Measurements from ENCODE around the gene LRFN4. TPM values are rescaled to one million over a fixed set of nuclear protein-coding genes. Genes with fewer than 3 reads are reported as not detected.

Gene LRFN4
- total RNA-seq, 1 experiment from 2014 or later = 66.7 TPM

GRCh38 chr11:66869567-66869870 is 12.7 kb downstream of the LRFN4 start:
- Histone ChIP-seq H3K23ac (ENCODE audit: insufficient read length, low read depth, low read length) (no peak overlapping the region), H3K4ac (ENCODE audit: low read depth, low read length) (no peak overlapping the region), H3K79me1 (ENCODE audit: insufficient read depth, low read depth, low read length, poor library complexity, severe bottlenecking) (no peaks in the 10 kb centered on the region), H4K8ac (replicated peaks; ENCODE audit: insufficient read length, low read depth, low read length) (no peak overlapping the region), H3K9me3 (ENCODE audit: control insufficient read depth, low read depth, low read length) (no peaks in the 10 kb centered on the region), H3K18ac (ENCODE audit: insufficient read length, low read depth, low read length) (no peak overlapping the region), H2AK5ac (ENCODE audit: insufficient read length, low read length) (no peak overlapping the region), H2BK120ac (ENCODE audit: low read depth, low read length, poor library complexity, severe bottlenecking) (no peak overlapping the region), H2BK15ac (ENCODE audit: low read depth, low read length) (no peak overlapping the region), H3K27ac (ENCODE audit: insufficient read length, low read depth, low read length) (no peak overlapping the region), H4K20me1 (ENCODE audit: control insufficient read depth, insufficient read depth, insufficient read length) (no peaks in the 10 kb centered on the region), H3K14ac (ENCODE audit: insufficient read depth, low read length) (no peak overlapping the region), H2BK12ac (ENCODE audit: insufficient read length, low read depth, low read length) (no peak overlapping the region), H3K23me2 (ENCODE audit: insufficient read length, low read depth, low read length, poor library complexity, severe bottlenecking) (no peaks in the 10 kb centered on the region), H4K5ac (ENCODE audit: insufficient read length, low read depth, low read length) (no peak overlapping the region), H3K4me1 (ENCODE audit: insufficient read depth, low read length) (no peaks in the 10 kb centered on the region), H2BK5ac (ENCODE audit: insufficient read length, low read length) (no peak overlapping the region), H3K9ac (ENCODE audit: extremely low read depth, insufficient read length, low read length) (no peak overlapping the region), H3K56ac (ENCODE audit: insufficient read length, low read depth, low read length) (no peak overlapping the region), H4K91ac (ENCODE audit: insufficient read length, low read depth, low read length) (no peak overlapping the region), H3K27me3 (ENCODE audit: insufficient read depth, low read length) (no peaks in the 10 kb centered on the region), H2BK20ac (ENCODE audit: low read depth, low read length, poor library complexity, severe bottlenecking) (no peak overlapping the region), H3T11ph (ENCODE audit: low read length) (no peak overlapping the region), H2AFZ (ENCODE audit: low read length) (no peak overlapping the region), H3K4me2 (ENCODE audit: insufficient read depth, insufficient read length, low read length) (no peak overlapping the region), H3K79me2 (ENCODE audit: insufficient read depth, low read length) (no peaks in the 10 kb centered on the region)
- DNase-seq = no peak
- Mint-ChIP-seq H3K4me1 (peaks cover 11 to 20% of the 10 kb centered on the region in 2 experiments), H3K9me3 (no peaks in the 10 kb centered on the region), H3K27ac (peak overlapping the region; percentile 55 to 77 (median 67); a peak in 4 of 7 replicates), H3K36me3 (ENCODE audit: insufficient read depth in 1 of 3, low read depth in 3 of 3) (peaks cover 0 to 11% (median 3%) of the 10 kb centered on the region in 3 experiments; a peak in 4 of 7 replicates), H3K27me3 (ENCODE audit: low read depth) (no peaks in the 10 kb centered on the region), H3K4me3 (no peak overlapping the region)
- TF ChIP-seq, protein P1, sequence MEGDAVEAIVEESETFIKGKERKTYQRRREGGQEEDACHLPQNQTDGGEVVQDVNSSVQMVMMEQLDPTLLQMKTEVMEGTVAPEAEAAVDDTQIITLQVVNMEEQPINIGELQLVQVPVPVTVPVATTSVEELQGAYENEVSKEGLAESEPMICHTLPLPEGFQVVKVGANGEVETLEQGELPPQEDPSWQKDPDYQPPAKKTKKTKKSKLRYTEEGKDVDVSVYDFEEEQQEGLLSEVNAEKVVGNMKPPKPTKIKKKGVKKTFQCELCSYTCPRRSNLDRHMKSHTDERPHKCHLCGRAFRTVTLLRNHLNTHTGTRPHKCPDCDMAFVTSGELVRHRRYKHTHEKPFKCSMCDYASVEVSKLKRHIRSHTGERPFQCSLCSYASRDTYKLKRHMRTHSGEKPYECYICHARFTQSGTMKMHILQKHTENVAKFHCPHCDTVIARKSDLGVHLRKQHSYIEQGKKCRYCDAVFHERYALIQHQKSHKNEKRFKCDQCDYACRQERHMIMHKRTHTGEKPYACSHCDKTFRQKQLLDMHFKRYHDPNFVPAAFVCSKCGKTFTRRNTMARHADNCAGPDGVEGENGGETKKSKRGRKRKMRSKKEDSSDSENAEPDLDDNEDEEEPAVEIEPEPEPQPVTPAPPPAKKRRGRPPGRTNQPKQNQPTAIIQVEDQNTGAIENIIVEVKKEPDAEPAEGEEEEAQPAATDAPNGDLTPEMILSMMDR (conservative IDR thresholded peaks at IDR 0.05) = no peak
- no CpG with 5 or more reads among the region's 9 CpGs for WGBS (ENCODE audit: extremely low coverage, insufficient read length, low lambda C conversion rate)

All from H9 (cell line).